ENCODE results near the gene GK2.

Gene GK2

DNA sequence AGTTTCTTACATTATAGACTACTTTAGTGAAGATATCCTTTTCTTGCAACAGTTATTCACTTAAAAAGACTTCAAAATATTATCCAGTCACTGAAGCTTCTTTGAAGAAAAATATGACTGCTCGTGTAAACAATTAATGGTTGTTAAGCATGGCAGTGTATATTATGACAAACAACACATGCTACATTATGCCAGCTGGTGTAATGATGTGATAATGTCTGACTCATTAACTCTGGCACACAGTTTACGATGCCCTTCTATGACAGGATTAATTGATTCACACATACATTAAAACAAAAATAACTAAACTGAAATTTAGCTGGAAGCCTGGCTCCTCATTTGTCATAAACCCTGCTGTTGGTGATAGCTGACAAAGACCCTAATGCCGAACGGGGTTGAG is 22.4 kb downstream of the GK2 start:
- Histone ChIP-seq H3K27ac (no peak overlapping the region), H3K4me3 (ENCODE audit: low read depth, low read length) (no peak overlapping the region), H3K9me3 (ENCODE audit: severe bottlenecking) (no peaks in the 10 kb centered on the region), H3K36me3 (no peaks in the 10 kb centered on the region), H3K27me3 (ENCODE audit: insufficient read depth, low read depth, severe bottlenecking) (no peaks in the 10 kb centered on the region)
- no peak for TF ChIP-seq CTCF (IDR thresholded peaks at IDR 0.05; ENCODE audit: low read depth, low read length)
- no peak for DNase-seq

- TF ChIP-seq CTCF (IDR thresholded peaks at IDR 0.05; ENCODE audit: low read depth, low read length) = no peak
- H3K9me3 ChIP-seq (ENCODE audit: severe bottlenecking) = no peaks in the 10 kb centered on the region
- H3K27ac ChIP-seq = no peak overlapping the region
- H3K27me3 ChIP-seq (ENCODE audit: insufficient read depth, low read depth, severe bottlenecking) = no peaks in the 10 kb centered on the region
- DNase-seq = no peak
- no peaks in the 10 kb centered on the region for H3K36me3 ChIP-seq
- H3K4me3 ChIP-seq (ENCODE audit: low read depth, low read length) = no peak overlapping the region
Observed at GRCh38 chr4:79381161-79381560, 26.9 kb downstream of the GK2 start.

DNA sequence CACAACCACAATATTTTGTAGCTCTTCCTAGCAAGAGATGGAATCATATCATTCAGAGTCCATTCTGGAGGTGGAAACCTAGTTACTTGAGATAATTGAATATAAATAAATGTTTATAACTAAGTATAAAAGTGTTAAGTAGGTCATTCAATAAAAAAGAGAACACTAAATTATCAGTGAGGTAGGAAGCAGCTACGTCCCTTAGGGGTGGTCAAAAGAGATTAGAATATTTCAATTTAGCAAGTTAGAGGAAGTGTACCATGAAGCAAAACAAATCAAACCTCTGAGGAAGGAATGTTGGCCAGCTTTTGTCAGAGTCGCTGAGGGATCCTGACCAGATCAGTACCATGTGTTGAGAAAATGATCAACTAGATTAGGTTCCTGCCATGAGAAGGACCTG is 38.0 kb downstream of the GK2 start:
- Histone ChIP-seq H3K9me3 (ENCODE audit: severe bottlenecking) (no peaks in the 10 kb centered on the region), H3K36me3 (no peaks in the 10 kb centered on the region), H3K4me3 (ENCODE audit: low read depth, low read length) (no peak overlapping the region), H3K27me3 (ENCODE audit: insufficient read depth, low read depth, severe bottlenecking) (no peaks in the 10 kb centered on the region), H3K27ac (no peak overlapping the region)
- DNase-seq = no peak
- no peak for TF ChIP-seq CTCF (IDR thresholded peaks at IDR 0.05; ENCODE audit: low read depth, low read length)

DNA sequence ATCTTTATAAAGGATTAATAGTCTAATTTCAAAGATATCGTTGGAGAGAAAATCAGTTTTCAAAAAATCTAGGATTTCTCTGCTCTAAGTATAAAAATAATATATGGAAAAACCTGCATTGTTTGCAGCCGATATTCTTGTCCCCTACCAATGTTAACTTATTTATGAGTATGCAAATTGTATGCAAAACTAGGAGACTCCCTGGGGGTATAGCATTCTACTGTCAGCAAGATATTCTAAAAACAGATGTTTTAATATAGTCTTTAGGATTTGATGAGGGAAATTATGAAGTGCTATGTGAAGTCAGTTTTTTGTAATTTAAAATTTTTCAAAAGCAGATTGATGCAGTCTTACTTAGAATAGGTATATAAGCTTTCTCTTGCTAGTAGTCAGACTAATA is 40.9 kb downstream of the GK2 start:
- Histone ChIP-seq H3K27ac (no peak overlapping the region), H3K27me3 (ENCODE audit: insufficient read depth, low read depth, severe bottlenecking) (no peaks in the 10 kb centered on the region), H3K9me3 (ENCODE audit: severe bottlenecking) (no peaks in the 10 kb centered on the region), H3K36me3 (no peaks in the 10 kb centered on the region), H3K4me3 (ENCODE audit: low read depth, low read length) (no peak overlapping the region)
- no peak for DNase-seq
- TF ChIP-seq CTCF (IDR thresholded peaks at IDR 0.05; ENCODE audit: low read depth, low read length) = no peak

GRCh38 chr4:79366422-79366821 is 41.6 kb downstream of the GK2 start:
- H3K27me3 ChIP-seq (ENCODE audit: insufficient read depth, low read depth, severe bottlenecking) = no peaks in the 10 kb centered on the region
- no peaks in the 10 kb centered on the region for H3K9me3 ChIP-seq (ENCODE audit: severe bottlenecking)
- no peaks in the 10 kb centered on the region for H3K36me3 ChIP-seq
- no peak for DNase-seq
- no peak overlapping the region for H3K27ac ChIP-seq
- H3K4me3 ChIP-seq (ENCODE audit: low read depth, low read length) = no peak overlapping the region
- no peak for TF ChIP-seq CTCF (IDR thresholded peaks at IDR 0.05; ENCODE audit: low read depth, low read length)

DNA sequence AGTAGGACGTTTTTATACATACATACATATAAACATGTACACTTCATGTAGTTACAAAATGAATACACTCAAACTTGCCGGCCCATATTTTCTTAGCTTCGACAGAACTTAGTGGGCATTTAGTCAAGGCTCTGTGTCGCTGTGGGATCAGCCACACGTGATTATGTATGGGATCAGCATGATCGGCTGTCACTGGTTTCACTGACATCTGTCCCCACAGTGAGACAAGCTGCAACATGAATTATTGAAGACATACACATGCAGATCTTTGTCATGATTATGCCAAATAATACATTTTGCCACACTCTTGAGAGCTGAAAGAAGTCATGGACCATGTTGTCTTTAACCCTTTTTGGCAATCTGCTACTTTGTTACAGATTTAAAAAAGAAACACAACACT is 44.0 kb downstream of the GK2 start:
- no peaks in the 10 kb centered on the region for H3K9me3 ChIP-seq (ENCODE audit: severe bottlenecking)
- H3K27ac ChIP-seq = no peak overlapping the region
- no peak for TF ChIP-seq CTCF (IDR thresholded peaks at IDR 0.05; ENCODE audit: low read depth, low read length)
- H3K4me3 ChIP-seq (ENCODE audit: low read depth, low read length) = no peak overlapping the region
- H3K27me3 ChIP-seq (ENCODE audit: insufficient read depth, low read depth, severe bottlenecking) = no peaks in the 10 kb centered on the region
- DNase-seq = peak; percentile 60
- no peaks in the 10 kb centered on the region for H3K36me3 ChIP-seq

All from WERI-Rb-1 (cell line).